Ascending aorta (tissue), 2 donors: ENCODE results near the gene SCN7A. TPM values are rescaled to one million over a fixed set of nuclear protein-coding genes. Genes with fewer than 3 reads are reported as not detected.
"Not testable (repeated sequence)": the region's sequence is repeated elsewhere in the genome, so short reads cannot be mapped to it uniquely, and the experiment has no call there.

Experiments
- DNase-seq, 2 donors: peaks; one replicate each; pipeline ENCODE4 v3.0.0-alpha.2; 2019; ENCODE audit warnings: low spot score in 2 of 2
- H3K27ac ChIP-seq, 2 donors: fragments of 200-600 bp; sonication (generic); one replicate each; pipeline ENCODE4 v1.5.1; 2016 to 2017; ENCODE audit warnings: mild to moderate bottlenecking in 1 of 2
- H3K27me3 ChIP-seq: fragments of 200-600 bp; sonication (generic); one replicate; pipeline ENCODE4 v1.5.1; 2017
- H3K36me3 ChIP-seq, 2 donors: fragments of 200-600 bp; sonication (generic); one replicate each; pipeline ENCODE4 v1.5.1; 2016
- H3K4me1 ChIP-seq, 2 donors: fragments of 200-600 bp; sonication (generic); one replicate each; pipeline ENCODE4 v1.5.1; 2016 to 2017; ENCODE audit warnings: mild to moderate bottlenecking in 1 of 2
- H3K4me3 ChIP-seq, 2 donors: fragments of 200-600 bp; sonication (generic); one replicate each; pipeline ENCODE4 v1.5.1; 2016 to 2017; ENCODE audit warnings: mild to moderate bottlenecking in 1 of 2
- H3K9me3 ChIP-seq, 2 donors: fragments of 200-600 bp; sonication (generic); one replicate each; pipeline ENCODE4 v1.5.1; 2016
- CTCF ChIP-seq, 3 experiments: fragments of 200-600 bp in 2 of 3; fragments of 450-650 bp in 1 of 3; sonication (generic) in 2 of 3; IDR thresholded peaks; one replicate each; pipeline ENCODE4 v1.5.1; 2016 to 2019; ENCODE audit warnings: antibody characterized with exemption in 3 of 3, mild to moderate bottlenecking in 1 of 3, moderate library complexity in 1 of 3
- intact Hi-C: fragments of 100-400 bp; cut with DNase I; formaldehyde crosslinking; loops from one replicate; pipeline ENCODE4 v1.15.1; 2023
- total RNA-seq: library from RNA; depleted of rRNA; stranded (reverse); fragments of >200 nt; gene quantifications from one replicate; pipeline ENCODE4 v1.1.0, GENCODE V29; 2016

Gene SCN7A
- total RNA-seq, 1 donor from 2014 or later, result 2.9 TPM

GRCh38 chr2:166468124-166469024 lies 25.7 kb downstream of the SCN7A start:
- no peaks in the 10 kb centered on the region for H3K9me3 ChIP-seq
- H3K27ac ChIP-seq, result no peak overlapping the region
- no peaks in the 10 kb centered on the region for H3K4me1 ChIP-seq
- H3K27me3 ChIP-seq, result no peaks in the 10 kb centered on the region
- no peaks in the 10 kb centered on the region for H3K36me3 ChIP-seq
- no peak for DNase-seq
- TF ChIP-seq CTCF (IDR thresholded peaks at IDR 0.05), result no peak
- intact Hi-C loops, result no loop called here
- no peak overlapping the region for H3K4me3 ChIP-seq

GRCh38 chr2:166464187-166464586 lies 29.9 kb downstream of the SCN7A start:
- Histone ChIP-seq H3K4me1 (no peaks in the 10 kb centered on the region), H3K27ac (no peak overlapping the region), H3K9me3 (no peaks in the 10 kb centered on the region), H3K4me3 (no peak overlapping the region), H3K27me3 (no peaks in the 10 kb centered on the region), H3K36me3 (no peaks in the 10 kb centered on the region)
- no peak for DNase-seq
- no peak for TF ChIP-seq CTCF (IDR thresholded peaks at IDR 0.05)
- intact Hi-C loops, result no loop called here

GRCh38 chr2:166463640-166464039 lies 30.4 kb downstream of the SCN7A start:
- H3K9me3 ChIP-seq, result no peaks in the 10 kb centered on the region
- intact Hi-C loops, result no loop called here

GRCh38 chr2:166458674-166459073 lies 35.4 kb downstream of the SCN7A start:
- intact Hi-C loops, result no loop called here
- H3K9me3 ChIP-seq, result no peaks in the 10 kb centered on the region
- no peaks in the 10 kb centered on the region for H3K36me3 ChIP-seq
- H3K27ac ChIP-seq, result no peak overlapping the region
- H3K4me3 ChIP-seq, result no peak overlapping the region
- no peaks in the 10 kb centered on the region for H3K27me3 ChIP-seq
- H3K4me1 ChIP-seq, result no peaks in the 10 kb centered on the region
- DNase-seq, result no peak
- no peak for TF ChIP-seq CTCF (IDR thresholded peaks at IDR 0.05)

More at GRCh38 chr2:166463640-166464039, 30.4 kb downstream of the SCN7A start:
- Histone ChIP-seq H3K27me3 (no peaks in the 10 kb centered on the region), H3K36me3 (no peaks in the 10 kb centered on the region), H3K4me3 (no peak overlapping the region), H3K27ac (no peak overlapping the region), H3K4me1 (no peaks in the 10 kb centered on the region)
- no peak for TF ChIP-seq CTCF (IDR thresholded peaks at IDR 0.05)
- DNase-seq, result no peak

GRCh38 chr2:166455823-166456222 lies 38.2 kb downstream of the SCN7A start:
- H3K36me3 ChIP-seq, H3K4me1 ChIP-seq: not testable (repeated sequence)

GRCh38 chr2:166454006-166454595 lies 39.9 kb downstream of the SCN7A start:
- Histone ChIP-seq H3K4me1 (no peaks in the 10 kb centered on the region), H3K4me3 (no peak overlapping the region), H3K9me3 (no peaks in the 10 kb centered on the region), H3K27ac (no peak overlapping the region), H3K36me3 (no peaks in the 10 kb centered on the region), H3K27me3 (no peaks in the 10 kb centered on the region)
- no peak for DNase-seq
- intact Hi-C loops, result no loop called here
- no peak for TF ChIP-seq CTCF (IDR thresholded peaks at IDR 0.05)

More at GRCh38 chr2:166455823-166456222, 38.2 kb downstream of the SCN7A start:
- intact Hi-C loops, H3K27me3 ChIP-seq, H3K27ac ChIP-seq, DNase-seq, H3K4me3 ChIP-seq, H3K9me3 ChIP-seq: not testable (repeated sequence)
